HG03025 (cell line): ENCODE data around the gene TMEM108.

Experiments
- ATAC-seq: cut with Tn5 transposase; IDR thresholded peaks from one replicate; pipeline ENCODE4 v1.9.1; 2021; ENCODE audit warnings: mild to moderate bottlenecking, moderate library complexity; ENCODE audit not compliant: unreplicated experiment, low FRiP score

TMEM108 gene

GRCh38 chr3:133401374-133402135 lies 363.4 kb downstream of the TMEM108 start:
- no peak for ATAC-seq

GRCh38 chr3:133404920-133405319 lies 366.7 kb downstream of the TMEM108 start:
- ATAC-seq = no peak

GRCh38 chr3:133408366-133408765 lies 370.2 kb downstream of the TMEM108 start:
- ATAC-seq = no peak

- no peak for ATAC-seq
Observed at GRCh38 chr3:133408961-133409360, 370.8 kb downstream of the TMEM108 start.

- ATAC-seq = no peak
Observed at GRCh38 chr3:133410191-133410892, 372.2 kb downstream of the TMEM108 start.

GRCh38 chr3:133412183-133413132 lies 374.3 kb downstream of the TMEM108 start:
- ATAC-seq = no peak

GRCh38 chr3:133413161-133414020 lies 375.2 kb downstream of the TMEM108 start:
- no peak for ATAC-seq

GRCh38 chr3:133414021-133414392 lies 375.8 kb downstream of the TMEM108 start:
- ATAC-seq = no peak

- no peak for ATAC-seq
Observed at GRCh38 chr3:133418361-133418760, 380.2 kb downstream of the TMEM108 start.

- ATAC-seq = no peak
Observed at GRCh38 chr3:133419151-133419909, 381.1 kb downstream of the TMEM108 start.

GRCh38 chr3:133424937-133425869 lies 387.0 kb downstream of the TMEM108 start:
- ATAC-seq = no peak

GRCh38 chr3:133425898-133426297 lies 387.7 kb downstream of the TMEM108 start:
- ATAC-seq = no peak

- ATAC-seq = no peak
Observed at GRCh38 chr3:133426721-133427120, 388.5 kb downstream of the TMEM108 start.

- ATAC-seq = no peak
Observed at GRCh38 chr3:133428552-133428951, 390.4 kb downstream of the TMEM108 start.

GRCh38 chr3:133429063-133429462 lies 390.9 kb downstream of the TMEM108 start:
- ATAC-seq = no peak

GRCh38 chr3:133439563-133439962 lies 401.4 kb downstream of the TMEM108 start:
- no peak for ATAC-seq

GRCh38 chr3:133440652-133441051 lies 402.5 kb downstream of the TMEM108 start:
- no peak for ATAC-seq

- ATAC-seq = peak; percentile 64
Observed at GRCh38 chr3:133441867-133442270, 403.7 kb downstream of the TMEM108 start.
